A549 (cell line): ENCODE results near the gene POLR2B.

Experiments
- BHLHE40 ChIP-seq: IDR thresholded peaks from 2 replicates; pipeline ENCODE4 v1.6.1; 2012; ENCODE audit warnings: low read depth, low read length, inconsistent platforms
- CTCF ChIP-seq: fragments of >200 bp; sonication (Bioruptor Twin); formaldehyde crosslinking; IDR thresholded peaks from 3 replicates; pipeline ENCODE4 v1.5.1; 2016
- ELK1 ChIP-seq: fragments of 150-350 bp; IDR thresholded peaks from 2 replicates; pipeline ENCODE4 v1.6.1; 2014; ENCODE audit warnings: low read depth, mild to moderate bottlenecking, low read length
- ESRRA ChIP-seq: fragments of 150-350 bp; IDR thresholded peaks from 2 replicates; pipeline ENCODE4 v1.6.1; 2014; ENCODE audit warnings: mild to moderate bottlenecking, low read length, borderline replicate concordance
- MAX ChIP-seq: IDR thresholded peaks from 2 replicates; pipeline ENCODE4 v1.6.1; 2012
- MAZ ChIP-seq: fragments of 150-350 bp; IDR thresholded peaks from 2 replicates; pipeline ENCODE4 v1.6.1; 2014; ENCODE audit warnings: antibody characterized with exemption, low read depth, low read length, borderline replicate concordance
- PBX3 ChIP-seq: IDR thresholded peaks from 2 replicates; pipeline ENCODE4 v1.6.1; 2012
- POLR2A ChIP-seq: IDR thresholded peaks from 2 replicates; pipeline ENCODE4 v1.6.1; 2012; ENCODE audit warnings: mild to moderate bottlenecking, low read length
- RAD21 ChIP-seq, 2 experiments: fragments of >200 bp in 1 of 2; sonication (Bioruptor Twin) in 1 of 2; formaldehyde crosslinking in 1 of 2; IDR thresholded peaks in 1 of 2; conservative IDR thresholded peaks in 1 of 2; 2 replicates in 1 of 2; 3 replicates in 1 of 2; pipeline ENCODE4 v1.6.1; 2012 to 2018; ENCODE audit warnings: inconsistent platforms in 1 of 2
- RCOR1 ChIP-seq: fragments of 150-350 bp; IDR thresholded peaks from 2 replicates; pipeline ENCODE4 v1.6.1; 2014; ENCODE audit warnings: antibody characterized with exemption, low read length, low read depth
- RFX5 ChIP-seq: fragments of 450-650 bp; IDR thresholded peaks from 2 replicates; pipeline ENCODE4 v1.7.1; 2014; ENCODE audit warnings: antibody characterized with exemption, mild to moderate bottlenecking, moderate library complexity
- ZNF302 ChIP-seq: fragments of 250-450 bp; sonication (Bioruptor Pico); IDR thresholded peaks from 2 replicates; pipeline ENCODE4 v1.9.0; 2021; ENCODE audit warnings: inconsistent platforms, mild to moderate bottlenecking, moderate library complexity

- TF ChIP-seq MAX (no peak), ELK1 (no peak), POLR2A (no peak), RFX5 (no peak), CTCF (no peak), RCOR1 (no peak), RAD21 (conservative IDR thresholded peaks at IDR 0.05 in 1 of 2, IDR thresholded peaks at IDR 0.05 in 1 of 2) (no peak), ZNF302 (CRISPR knock-in tag) (no peak), MAZ (no peak), ESRRA (no peak), PBX3 (no peak), BHLHE40 (no peak)
Observed at GRCh38 chr4:56990109-56990905, 11.6 kb downstream of the POLR2B start.
